ENCODE data around the gene PRKAG2.

The PRKAG2 gene

DNA sequence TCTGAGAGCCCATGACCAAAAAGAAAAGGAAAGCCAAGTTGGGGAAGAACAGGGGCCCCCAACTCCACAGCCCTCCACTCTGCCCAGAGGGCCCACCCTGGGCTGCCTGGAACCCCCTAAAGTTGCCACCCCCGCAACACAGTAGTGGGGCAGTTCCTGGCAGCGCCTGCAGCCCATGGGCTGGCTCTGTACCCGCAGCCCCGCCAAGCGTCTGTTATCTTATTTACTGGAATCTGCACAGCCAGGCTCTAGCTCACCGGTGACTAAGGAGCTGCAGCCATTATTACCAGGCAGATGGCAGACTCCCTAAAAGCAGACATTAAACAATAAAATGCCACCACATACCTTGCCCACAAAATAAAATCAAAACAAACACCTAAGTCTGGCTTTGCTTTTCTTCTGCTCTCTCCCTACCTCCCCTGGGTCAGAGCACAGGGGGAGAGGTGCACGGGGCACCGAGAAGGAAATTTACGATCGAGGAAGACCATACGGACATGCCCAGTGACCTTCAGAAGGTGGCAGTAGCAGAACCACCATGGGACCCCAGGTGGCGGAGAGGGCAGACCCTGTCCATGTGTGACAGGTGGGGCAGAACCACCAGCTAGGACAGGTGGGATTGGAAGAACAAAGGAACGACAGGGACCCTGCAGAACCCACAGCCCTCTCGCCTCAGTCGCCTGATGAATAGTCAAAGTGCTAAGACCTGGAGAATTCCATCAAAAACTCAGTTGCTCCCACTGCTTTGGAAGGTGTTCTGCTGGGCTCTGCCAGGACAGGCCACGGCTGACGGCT lies 66.3 kb downstream of the PRKAG2 start:
- H3K27me3 ChIP-seq (ENCODE audit: control insufficient read depth, insufficient read depth, low read length), result no peaks in the 10 kb centered on the region
- no peaks in the 10 kb centered on the region for H3K9me3 ChIP-seq (ENCODE audit: control insufficient read depth, low read length)
- H3K9ac ChIP-seq, result no peak overlapping the region
- no peak overlapping the region for H3K4me3 ChIP-seq (ENCODE audit: low read depth, low read length)
- H3K79me2 ChIP-seq, result no peaks in the 10 kb centered on the region
- no peak overlapping the region for H3K4me2 ChIP-seq (ENCODE audit: low read length)
- H3K4me1 ChIP-seq, result peaks cover 32% of the 10 kb centered on the region
- TF ChIP-seq, protein P1, sequence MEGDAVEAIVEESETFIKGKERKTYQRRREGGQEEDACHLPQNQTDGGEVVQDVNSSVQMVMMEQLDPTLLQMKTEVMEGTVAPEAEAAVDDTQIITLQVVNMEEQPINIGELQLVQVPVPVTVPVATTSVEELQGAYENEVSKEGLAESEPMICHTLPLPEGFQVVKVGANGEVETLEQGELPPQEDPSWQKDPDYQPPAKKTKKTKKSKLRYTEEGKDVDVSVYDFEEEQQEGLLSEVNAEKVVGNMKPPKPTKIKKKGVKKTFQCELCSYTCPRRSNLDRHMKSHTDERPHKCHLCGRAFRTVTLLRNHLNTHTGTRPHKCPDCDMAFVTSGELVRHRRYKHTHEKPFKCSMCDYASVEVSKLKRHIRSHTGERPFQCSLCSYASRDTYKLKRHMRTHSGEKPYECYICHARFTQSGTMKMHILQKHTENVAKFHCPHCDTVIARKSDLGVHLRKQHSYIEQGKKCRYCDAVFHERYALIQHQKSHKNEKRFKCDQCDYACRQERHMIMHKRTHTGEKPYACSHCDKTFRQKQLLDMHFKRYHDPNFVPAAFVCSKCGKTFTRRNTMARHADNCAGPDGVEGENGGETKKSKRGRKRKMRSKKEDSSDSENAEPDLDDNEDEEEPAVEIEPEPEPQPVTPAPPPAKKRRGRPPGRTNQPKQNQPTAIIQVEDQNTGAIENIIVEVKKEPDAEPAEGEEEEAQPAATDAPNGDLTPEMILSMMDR (IDR thresholded peaks at IDR 0.05), result no peak
- H2AFZ ChIP-seq, result peak overlapping the region; percentile 31
- H3K36me3 ChIP-seq (ENCODE audit: control insufficient read depth, insufficient read depth, low read length), result no peaks in the 10 kb centered on the region
- H3K27ac ChIP-seq, result peak overlapping the region; percentile 43

DNA sequence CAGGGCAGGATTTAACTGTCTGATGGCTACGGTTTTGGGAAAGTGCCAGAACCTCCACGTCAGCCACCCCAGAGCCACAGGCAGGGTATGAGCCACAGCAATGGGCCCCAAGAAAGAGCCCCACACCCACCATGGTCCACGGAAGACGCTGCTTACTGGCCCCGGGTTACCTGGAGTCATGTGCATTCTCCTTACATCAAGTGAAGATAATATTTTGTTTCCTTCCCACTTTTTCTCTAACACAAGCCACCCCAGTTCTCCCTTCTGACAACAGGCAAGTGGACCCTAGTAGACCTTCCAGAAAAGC lies 67.1 kb downstream of the PRKAG2 start:
- H3K4me3 ChIP-seq (ENCODE audit: low read depth, low read length), result no peak overlapping the region
- peak overlapping the region; percentile 43 for H3K27ac ChIP-seq
- H3K27me3 ChIP-seq (ENCODE audit: control insufficient read depth, insufficient read depth, low read length), result no peaks in the 10 kb centered on the region
- H3K9ac ChIP-seq, result no peak overlapping the region
- peaks cover 33% of the 10 kb centered on the region for H3K4me1 ChIP-seq
- H3K36me3 ChIP-seq (ENCODE audit: control insufficient read depth, insufficient read depth, low read length), result no peaks in the 10 kb centered on the region
- no peaks in the 10 kb centered on the region for H3K79me2 ChIP-seq
- no peak overlapping the region for H3K4me2 ChIP-seq (ENCODE audit: low read length)
- no peaks in the 10 kb centered on the region for H3K9me3 ChIP-seq (ENCODE audit: control insufficient read depth, low read length)
- TF ChIP-seq, protein P1 (IDR thresholded peaks at IDR 0.05), result no peak
- peak overlapping the region; percentile 31 for H2AFZ ChIP-seq

DNA sequence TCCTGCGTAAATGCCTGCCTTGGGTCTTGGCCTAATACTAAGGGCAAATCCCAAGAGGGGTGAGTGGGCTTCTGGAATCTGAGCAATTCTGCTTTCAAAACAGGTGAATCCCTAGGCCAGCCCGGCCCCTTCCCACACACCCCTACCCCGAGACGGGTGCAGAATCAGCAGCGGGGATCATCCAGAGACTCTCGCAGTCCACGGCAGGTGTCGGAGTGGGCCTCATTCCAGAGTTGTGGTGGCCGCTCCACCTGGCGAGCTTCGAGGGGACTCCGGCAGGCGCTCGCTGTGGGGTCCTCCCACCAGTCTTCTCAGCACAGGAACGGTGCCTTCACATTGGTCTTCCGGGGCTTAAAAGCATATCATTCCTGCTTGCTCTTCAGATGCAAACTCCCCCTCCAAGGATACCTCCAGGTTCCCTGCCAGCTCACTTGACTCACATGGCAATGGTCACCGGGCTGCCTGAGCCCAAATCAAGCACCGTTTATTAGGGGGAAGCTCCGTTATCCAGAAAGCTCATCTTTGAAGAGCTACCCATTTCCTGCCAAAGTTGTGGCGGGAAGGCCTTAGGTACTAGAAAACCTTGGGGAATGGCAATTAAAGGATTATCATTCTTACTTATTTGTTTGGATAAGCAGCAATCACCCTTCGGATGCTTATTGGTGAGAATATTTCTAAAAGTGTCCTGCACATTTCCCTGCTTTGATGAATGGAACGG lies 67.6 kb downstream of the PRKAG2 start:
- no peak overlapping the region for H3K4me2 ChIP-seq (ENCODE audit: low read length)
- H3K9ac ChIP-seq, result no peak overlapping the region
- peaks cover 33% of the 10 kb centered on the region for H3K4me1 ChIP-seq
- TF ChIP-seq, protein P1 (IDR thresholded peaks at IDR 0.05), result no peak
- H3K36me3 ChIP-seq (ENCODE audit: control insufficient read depth, insufficient read depth, low read length), result no peaks in the 10 kb centered on the region
- H3K79me2 ChIP-seq, result no peaks in the 10 kb centered on the region
- peak overlapping the region; percentile 82 for H3K27ac ChIP-seq
- H2AFZ ChIP-seq, result no peak overlapping the region
- H3K9me3 ChIP-seq (ENCODE audit: control insufficient read depth, low read length), result no peaks in the 10 kb centered on the region
- H3K27me3 ChIP-seq (ENCODE audit: control insufficient read depth, insufficient read depth, low read length), result no peaks in the 10 kb centered on the region
- no peak overlapping the region for H3K4me3 ChIP-seq (ENCODE audit: low read depth, low read length)

DNA sequence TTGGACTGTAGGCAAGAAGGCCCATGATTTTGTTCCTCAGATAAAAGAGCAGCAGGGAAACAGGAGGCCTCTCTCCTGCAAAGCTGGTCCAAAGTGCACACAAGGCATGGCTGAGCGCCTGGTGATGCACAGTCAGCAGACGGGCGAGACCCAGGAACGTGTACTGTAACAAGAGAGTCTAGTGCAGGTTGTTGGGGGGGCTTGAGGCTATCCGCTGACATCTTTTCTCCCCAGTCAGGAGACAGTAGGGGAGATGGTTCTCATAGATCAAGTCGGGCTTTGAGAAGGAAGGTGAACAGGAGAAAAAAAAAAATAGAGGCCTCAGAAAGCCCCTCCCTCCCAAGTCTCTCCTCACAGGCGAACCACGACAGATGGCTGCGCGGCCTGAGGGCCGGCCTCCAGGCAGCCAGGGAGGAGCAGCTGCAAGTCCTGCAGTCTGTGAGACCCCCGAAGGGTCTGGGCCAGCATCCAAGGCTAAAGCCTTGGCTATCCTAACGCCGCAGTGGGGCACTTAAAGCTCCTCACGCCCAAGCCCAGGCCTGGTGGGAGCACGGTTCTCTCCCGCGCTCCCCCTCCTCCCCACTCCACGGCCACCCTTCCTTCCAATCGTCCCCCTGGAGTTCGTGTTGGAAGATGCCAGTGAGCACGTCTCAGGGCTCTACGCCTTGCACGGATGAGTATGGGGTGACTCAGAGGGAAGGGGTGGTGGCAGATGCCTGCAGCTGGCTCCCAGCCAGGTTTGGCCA lies 68.3 kb downstream of the PRKAG2 start:
- TF ChIP-seq, protein P1 (IDR thresholded peaks at IDR 0.05), result no peak
- H3K27ac ChIP-seq, result peak overlapping the region; percentile 82

More for the DNA sequence above, 68.3 kb downstream of the PRKAG2 start:
- H3K4me3 ChIP-seq (ENCODE audit: low read depth, low read length), result no peak overlapping the region
- H3K27me3 ChIP-seq (ENCODE audit: control insufficient read depth, insufficient read depth, low read length), result no peaks in the 10 kb centered on the region
- no peaks in the 10 kb centered on the region for H3K9me3 ChIP-seq (ENCODE audit: control insufficient read depth, low read length)
- no peak overlapping the region for H3K9ac ChIP-seq
- peak overlapping the region; percentile 21 for H2AFZ ChIP-seq
- H3K4me1 ChIP-seq, result peaks cover 33% of the 10 kb centered on the region
- H3K79me2 ChIP-seq, result no peaks in the 10 kb centered on the region
- no peaks in the 10 kb centered on the region for H3K36me3 ChIP-seq (ENCODE audit: control insufficient read depth, insufficient read depth, low read length)
- no peak overlapping the region for H3K4me2 ChIP-seq (ENCODE audit: low read length)
